GM19372 (cell line): ENCODE results near the gene DLST.

Experiments
- ATAC-seq: cut with Tn5 transposase; IDR thresholded peaks from one replicate; pipeline ENCODE4 v1.9.1; 2021; ENCODE audit warnings: mild to moderate bottlenecking, low read depth, moderate library complexity; ENCODE audit not compliant: unreplicated experiment

DLST gene

GRCh38 chr14:74891870-74892269 is 10.2 kb downstream of the DLST start:
- ATAC-seq = no peak

- ATAC-seq = no peak
Measured at GRCh38 chr14:74892745-74893144, 11.0 kb downstream of the DLST start.

- ATAC-seq = no peak
Measured at GRCh38 chr14:74893614-74894091, 11.9 kb downstream of the DLST start.

GRCh38 chr14:74896400-74896799 is 14.7 kb downstream of the DLST start:
- no peak for ATAC-seq

- no peak for ATAC-seq
Measured at GRCh38 chr14:74897642-74898041, 15.9 kb downstream of the DLST start.

- ATAC-seq = no peak
Measured at GRCh38 chr14:74898083-74898482, 16.4 kb downstream of the DLST start.

- ATAC-seq = no peak
Measured at GRCh38 chr14:74898694-74899093, 17.0 kb downstream of the DLST start.

GRCh38 chr14:74902941-74903705 is 21.4 kb downstream of the DLST start:
- ATAC-seq = no peak

GRCh38 chr14:74904635-74905503 is 23.2 kb downstream of the DLST start:
- ATAC-seq = no peak

- ATAC-seq = no peak
Measured at GRCh38 chr14:74905595-74906142, 24.0 kb downstream of the DLST start.

GRCh38 chr14:74906925-74907521 is 25.3 kb downstream of the DLST start:
- ATAC-seq = no peak

- no peak for ATAC-seq
Measured at GRCh38 chr14:74907744-74908143, 26.0 kb downstream of the DLST start.

GRCh38 chr14:74908861-74909341 is 27.2 kb downstream of the DLST start:
- ATAC-seq = no peak

GRCh38 chr14:74909501-74909900 is 27.8 kb downstream of the DLST start:
- ATAC-seq = no peak

GRCh38 chr14:74909911-74910310 is 28.2 kb downstream of the DLST start:
- ATAC-seq = no peak

GRCh38 chr14:74910556-74910955 is 28.8 kb downstream of the DLST start:
- no peak for ATAC-seq

GRCh38 chr14:74911221-74911620 is 29.5 kb downstream of the DLST start:
- ATAC-seq = no peak

GRCh38 chr14:74911704-74912103 is 30.0 kb downstream of the DLST start:
- ATAC-seq = no peak

- ATAC-seq = no peak
Measured at GRCh38 chr14:74912111-74912510, 30.4 kb downstream of the DLST start.

- no peak for ATAC-seq
Measured at GRCh38 chr14:74912801-74913200, 31.1 kb downstream of the DLST start.
